ENCODE measurements around the gene RRP1. TPM values are rescaled to one million over a fixed set of nuclear protein-coding genes. Genes with fewer than 3 reads are reported as not detected.
A peak's percentile ranks its signal among the peaks of the same experiment; 100 is the strongest.

The RRP1 gene
- total and polyA plus RNA-seq, 2 of the 13 experiments (the other 11 are each of a cell fraction or from before 2014, with no cell fraction given): 20.1 to 35.1 TPM

- peak; percentile 94 for TF ChIP-seq ZSCAN25 (CRISPR knock-in tag; IDR thresholded peaks at IDR 0.05)
- TF ChIP-seq ZFY (CRISPR knock-in tag; IDR thresholded peaks at IDR 0.05): 0 out of 2 replicates have a peak, but pooled peaks have one; percentile 16
- TF ChIP-seq JUN (CRISPR knock-in tag; IDR thresholded peaks at IDR 0.05): 0 out of 2 replicates have a peak, but pooled peaks have one; percentile 15
- TF ChIP-seq ZNF142 (CRISPR knock-in tag; IDR thresholded peaks at IDR 0.05): no peak
- no peak for TF ChIP-seq WIZ (CRISPR knock-in tag; IDR thresholded peaks at IDR 0.05)
- TF ChIP-seq SIX1 (CRISPR knock-in tag; IDR thresholded peaks at IDR 0.05; ENCODE audit: borderline replicate concordance): no peak
- TF ChIP-seq KDM3A (CRISPR knock-in tag; IDR thresholded peaks at IDR 0.05; ENCODE audit: low read depth): 0 out of 2 replicates have a peak, but pooled peaks have one; percentile 65
- peak; percentile 63 for TF ChIP-seq TBX2 (CRISPR knock-in tag; IDR thresholded peaks at IDR 0.05; ENCODE audit: borderline replicate concordance)
- TF ChIP-seq ZNF235 (CRISPR knock-in tag; IDR thresholded peaks at IDR 0.05; ENCODE audit: borderline replicate concordance): no peak
- TF ChIP-seq ARHGAP35 (CRISPR knock-in tag; IDR thresholded peaks at IDR 0.05; ENCODE audit: borderline replicate concordance): 0 out of 2 replicates have a peak, but pooled peaks have one; percentile 64
- no peak for TF ChIP-seq PHF8 (CRISPR knock-in tag; IDR thresholded peaks at IDR 0.05)
- TF ChIP-seq SRSF4 (IDR thresholded peaks at IDR 0.05; ENCODE audit: low read depth, low read length, poor library complexity, severe bottlenecking): no peak
- peak; percentile 33; the same call in 1 of the 2 replicates for TF ChIP-seq RXRA (CRISPR knock-in tag; IDR thresholded peaks at IDR 0.05)
- TF ChIP-seq SAP130 (CRISPR knock-in tag; IDR thresholded peaks at IDR 0.05; ENCODE audit: low read depth): peak; percentile 62
- TF ChIP-seq JDP2 (CRISPR knock-in tag; IDR thresholded peaks at IDR 0.05; ENCODE audit: borderline replicate concordance): no peak
- TF ChIP-seq HINFP (CRISPR knock-in tag; IDR thresholded peaks at IDR 0.05; ENCODE audit: low read depth): peak; percentile 81; the same call in 1 of the 2 replicates
- peak; percentile 64; the same call in 1 of the 2 replicates for TF ChIP-seq MEIS2 (CRISPR knock-in tag; IDR thresholded peaks at IDR 0.05)
- TF ChIP-seq FOXO1 (CRISPR knock-in tag; IDR thresholded peaks at IDR 0.05): 0 out of 2 replicates have a peak, but pooled peaks have one; percentile 42
These were observed 21.3 kb downstream of the RRP1 start (continued) for GRCh38 chr21:43810505-43811261.
